ENCODE results near the gene PPP1R8. TPM values are rescaled to one million over a fixed set of nuclear protein-coding genes. Genes with fewer than 3 reads are reported as not detected.
A peak's percentile ranks its signal among the peaks of the same experiment; 100 is the strongest.
"Not testable (repeated sequence)": the region's sequence is repeated elsewhere in the genome, so short reads cannot be mapped to it uniquely, and the experiment has no call there.

Gene PPP1R8
- total RNA-seq, 2 donors from 2014 or later: 8.9 to 11.2 TPM

DNA sequence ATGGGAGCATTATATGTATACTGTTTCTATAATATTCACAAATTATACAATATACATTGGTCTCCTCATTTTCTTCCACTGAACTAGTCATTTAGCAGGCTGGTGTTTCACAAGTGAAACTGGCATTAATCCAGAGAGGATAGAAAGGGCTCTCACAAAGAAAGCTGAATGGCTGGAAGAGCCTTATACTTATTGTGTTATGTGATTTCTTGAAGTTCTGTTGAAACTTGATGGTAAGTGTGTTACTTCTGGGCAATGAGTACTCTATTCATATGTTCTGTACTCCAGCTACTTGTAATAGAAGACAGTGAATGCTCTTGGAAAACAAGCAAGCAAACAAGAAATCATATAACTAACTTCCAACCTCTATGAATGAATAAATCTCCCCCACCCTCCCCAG, 42.7 kb upstream of the PPP1R8 start:
- DNase-seq (no peak), ATAC-seq (no peak)
- Histone ChIP-seq H3K27ac (peak overlapping the region in 1 of 4 donors; percentile 47), H3K27me3 (no peaks in the 10 kb centered on the region), H3K4me1 (peaks cover 46% of the 10 kb centered on the region), H3K36me3 (replicated peaks in 1 of 2; ENCODE audit: insufficient read depth in 1 of 2, low read depth in 2 of 2) (peaks cover 0 to 3% of the 10 kb centered on the region in 2 donors), H3K9me3 (no peaks in the 10 kb centered on the region), H3K4me3 (no peak overlapping the region)
- no peak for TF ChIP-seq POLR2A (IDR thresholded peaks at IDR 0.05)
- TF ChIP-seq, protein P1, sequence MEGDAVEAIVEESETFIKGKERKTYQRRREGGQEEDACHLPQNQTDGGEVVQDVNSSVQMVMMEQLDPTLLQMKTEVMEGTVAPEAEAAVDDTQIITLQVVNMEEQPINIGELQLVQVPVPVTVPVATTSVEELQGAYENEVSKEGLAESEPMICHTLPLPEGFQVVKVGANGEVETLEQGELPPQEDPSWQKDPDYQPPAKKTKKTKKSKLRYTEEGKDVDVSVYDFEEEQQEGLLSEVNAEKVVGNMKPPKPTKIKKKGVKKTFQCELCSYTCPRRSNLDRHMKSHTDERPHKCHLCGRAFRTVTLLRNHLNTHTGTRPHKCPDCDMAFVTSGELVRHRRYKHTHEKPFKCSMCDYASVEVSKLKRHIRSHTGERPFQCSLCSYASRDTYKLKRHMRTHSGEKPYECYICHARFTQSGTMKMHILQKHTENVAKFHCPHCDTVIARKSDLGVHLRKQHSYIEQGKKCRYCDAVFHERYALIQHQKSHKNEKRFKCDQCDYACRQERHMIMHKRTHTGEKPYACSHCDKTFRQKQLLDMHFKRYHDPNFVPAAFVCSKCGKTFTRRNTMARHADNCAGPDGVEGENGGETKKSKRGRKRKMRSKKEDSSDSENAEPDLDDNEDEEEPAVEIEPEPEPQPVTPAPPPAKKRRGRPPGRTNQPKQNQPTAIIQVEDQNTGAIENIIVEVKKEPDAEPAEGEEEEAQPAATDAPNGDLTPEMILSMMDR (IDR thresholded peaks at IDR 0.05): no peak
- intact Hi-C loops (cut with DNase I): no loop called here

DNA sequence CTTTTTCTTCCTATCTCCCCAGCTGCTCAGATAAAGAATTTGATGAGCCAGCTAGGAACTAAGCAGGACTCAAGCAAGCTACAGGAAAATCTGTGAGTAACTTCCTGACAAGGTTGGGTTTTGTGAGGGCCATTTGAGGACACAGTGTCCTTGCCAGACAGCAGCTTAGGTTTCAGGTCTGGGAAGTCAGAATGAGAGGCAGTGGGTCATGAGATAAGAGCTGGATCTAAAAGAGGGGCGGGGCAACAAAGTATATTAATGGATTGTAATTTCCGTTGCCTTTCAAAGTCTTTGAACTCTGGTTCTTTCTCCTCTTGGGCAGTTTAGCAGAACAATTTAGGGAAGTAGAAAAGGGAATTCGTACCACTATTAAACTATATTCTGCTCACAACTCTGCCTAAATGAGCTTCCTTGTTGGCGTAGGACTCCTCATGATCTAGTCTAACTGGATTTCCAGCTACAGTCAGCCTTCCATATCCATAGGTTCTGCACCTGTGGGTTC, 41.0 kb upstream of the PPP1R8 start:
- WGBS, 2 donors: 53 to 56% methylated on average over 4 of the region's 4 CpGs
- no peak for TF ChIP-seq POLR2A (IDR thresholded peaks at IDR 0.05)
- TF ChIP-seq, protein P1 (IDR thresholded peaks at IDR 0.05): no peak
- DNase-seq (peak in 2 of 4 donors; percentile 21 to 44), ATAC-seq (peak; percentile 59)
- H3K27me3 ChIP-seq: no peaks in the 10 kb centered on the region
- H3K9me3 ChIP-seq: no peaks in the 10 kb centered on the region
- peaks cover 0 to 13% of the 10 kb centered on the region in 2 donors for H3K36me3 ChIP-seq (replicated peaks in 1 of 2; ENCODE audit: insufficient read depth in 1 of 2, low read depth in 2 of 2)
- peak overlapping the region in 2 of 4 donors; percentile 21 to 65 for H3K27ac ChIP-seq
- intact Hi-C loops (cut with DNase I): no loop called here
- H3K4me3 ChIP-seq: no peak overlapping the region
- peaks cover 46% of the 10 kb centered on the region for H3K4me1 ChIP-seq

DNA sequence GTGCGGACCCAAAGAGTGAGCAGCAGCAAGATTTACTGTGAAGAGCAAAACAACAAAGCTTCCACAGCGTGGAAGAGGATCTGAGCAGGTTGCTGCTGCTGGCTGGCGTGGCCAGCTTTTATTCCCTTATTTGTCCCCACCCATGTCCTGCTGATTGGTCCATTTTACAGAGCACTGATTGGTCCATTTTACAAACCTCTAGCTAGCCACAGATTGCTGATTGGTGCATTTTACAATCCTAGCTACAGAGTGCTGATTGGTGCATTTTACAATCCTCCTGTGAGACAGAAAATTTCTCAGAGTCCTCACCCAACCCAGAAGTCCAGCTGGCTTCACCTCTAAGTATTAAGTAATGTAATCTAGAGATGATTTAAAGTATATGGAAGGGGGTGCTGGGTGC, 40.3 kb upstream of the PPP1R8 start:
- H3K27me3 ChIP-seq; H3K4me3 ChIP-seq; H3K9me3 ChIP-seq; ATAC-seq; DNase-seq; intact Hi-C loops (cut with DNase I): not testable (repeated sequence)
- Histone ChIP-seq H3K27ac (peak overlapping the region in 2 of 4 donors; percentile 21 to 65), H3K4me1 (peaks cover 42% of the 10 kb centered on the region), H3K36me3 (replicated peaks in 1 of 2; ENCODE audit: insufficient read depth in 1 of 2, low read depth in 2 of 2) (peaks cover 0 to 15% of the 10 kb centered on the region in 2 donors)
- WGBS, 2 donors: 94 to 97% methylated on average over 3 of the region's 3 CpGs

DNA sequence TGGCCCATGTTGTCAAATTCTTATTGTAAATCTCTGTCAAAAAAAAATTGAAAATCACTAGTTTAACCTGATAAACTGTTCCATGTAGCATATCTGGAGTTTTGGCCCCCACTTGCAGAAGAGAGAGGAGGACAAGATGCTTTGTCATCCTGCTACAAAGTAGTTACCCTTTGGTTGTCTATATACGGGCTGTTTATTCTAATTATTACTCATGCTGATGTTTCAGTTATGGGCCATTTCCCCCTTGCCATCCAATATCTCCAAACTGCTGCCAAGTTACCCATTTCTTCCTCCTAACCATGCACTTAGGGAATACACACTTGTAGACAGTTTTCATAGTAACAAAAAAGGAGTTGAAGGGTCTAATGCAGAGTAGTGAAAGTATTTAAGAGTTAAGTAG, 35.0 kb upstream of the PPP1R8 start:
- intact Hi-C loops (cut with DNase I): no loop called here
- no peaks in the 10 kb centered on the region for H3K4me1 ChIP-seq
- ATAC-seq (no peak), DNase-seq (no peak)
- no peak overlapping the region for H3K27ac ChIP-seq
- H3K4me3 ChIP-seq: no peak overlapping the region
- 58 to 61% methylated on average over 1 of the region's 1 CpG for WGBS, 2 donors
- H3K27me3 ChIP-seq: no peaks in the 10 kb centered on the region
- H3K9me3 ChIP-seq: no peaks in the 10 kb centered on the region
- H3K36me3 ChIP-seq (replicated peaks in 1 of 2; ENCODE audit: insufficient read depth in 1 of 2, low read depth in 2 of 2): peaks cover 0 to 23% of the 10 kb centered on the region in 2 donors
- TF ChIP-seq, protein P1 (IDR thresholded peaks at IDR 0.05): no peak
- no peak for TF ChIP-seq POLR2A (IDR thresholded peaks at IDR 0.05)

DNA sequence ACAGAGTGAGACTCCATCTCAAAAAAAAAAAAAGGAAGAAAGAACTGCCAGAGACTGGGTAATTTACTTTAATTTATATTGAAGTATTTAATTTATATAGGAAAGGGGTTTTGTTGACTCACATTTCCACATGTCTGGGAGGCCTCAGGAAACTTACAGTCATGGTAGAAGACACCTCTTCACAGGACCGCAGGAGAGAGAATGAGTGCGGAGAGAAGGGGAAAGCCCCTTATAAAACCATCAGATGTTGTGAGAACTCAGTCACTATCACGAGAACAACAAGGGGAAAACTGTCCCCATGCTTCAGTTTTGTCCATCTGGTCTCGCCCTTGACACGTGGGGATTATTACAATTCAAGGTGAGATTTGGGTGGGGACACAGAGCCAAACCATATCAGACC, 25.8 kb upstream of the PPP1R8 start:
- WGBS, 2 donors: 90% methylated on average over 5 of the region's 5 CpGs
- intact Hi-C loops (cut with DNase I): no loop called here
- TF ChIP-seq POLR2A (IDR thresholded peaks at IDR 0.05): no peak
- TF ChIP-seq, protein P1 (IDR thresholded peaks at IDR 0.05): no peak
- DNase-seq: no peak
- no peaks in the 10 kb centered on the region for H3K27me3 ChIP-seq
- ATAC-seq: no peak
- no peaks in the 10 kb centered on the region for H3K9me3 ChIP-seq
- no peak overlapping the region for H3K4me3 ChIP-seq
- peaks cover 0 to 13% of the 10 kb centered on the region in 2 donors for H3K36me3 ChIP-seq (replicated peaks in 1 of 2; ENCODE audit: insufficient read depth in 1 of 2, low read depth in 2 of 2)
- H3K27ac ChIP-seq: no peak overlapping the region
- H3K4me1 ChIP-seq: no peaks in the 10 kb centered on the region
